Endodermal cell (in vitro differentiated cells): ENCODE results near the gene PRSS21. TPM values are rescaled to one million over a fixed set of nuclear protein-coding genes. Genes with fewer than 3 reads are reported as not detected.
A peak's percentile ranks its signal among the peaks of the same experiment; 100 is the strongest.

Source experiments
- DNase-seq: peaks from one replicate; pipeline ENCODE4 v3.0.0-alpha.2; 2017
- H3K27ac ChIP-seq: 2 replicates; pipeline ENCODE4 v1.5.1; 2013; ENCODE audit warnings: mild to moderate bottlenecking, low read depth, low read length, moderate library complexity
- H3K27me3 ChIP-seq: 2 replicates; pipeline ENCODE4 v1.6.1; 2013; ENCODE audit warnings: mild to moderate bottlenecking, low read length, moderate library complexity; ENCODE audit not compliant: insufficient read depth, control insufficient read depth, poor library complexity, severe bottlenecking
- H3K36me3 ChIP-seq: 2 replicates; pipeline ENCODE4 v1.7.0; 2013; ENCODE audit warnings: mild to moderate bottlenecking, low read length, moderate library complexity; ENCODE audit not compliant: control insufficient read depth, insufficient read depth
- H3K4me1 ChIP-seq: one replicate; pipeline ENCODE4 v1.7.0; 2013; ENCODE audit warnings: low read length; ENCODE audit not compliant: control insufficient read depth, insufficient read depth
- H3K4me3 ChIP-seq: 2 replicates; pipeline ENCODE4 v1.5.1; 2013; ENCODE audit warnings: mild to moderate bottlenecking, low read length, moderate library complexity
- H3K9ac ChIP-seq: 2 replicates; pipeline ENCODE4 v1.6.1; 2013; ENCODE audit warnings: mild to moderate bottlenecking, low read length, moderate library complexity; ENCODE audit not compliant: poor library complexity, severe bottlenecking; ENCODE audit errors: extremely low read depth
- H3K9me3 ChIP-seq: 2 replicates; pipeline ENCODE4 v1.6.1; 2013; ENCODE audit warnings: mild to moderate bottlenecking, low read length, moderate library complexity; ENCODE audit not compliant: control insufficient read depth
- H3K27ac Mint-ChIP-seq: 2 replicates; pipeline ENCODE4 v1.8.0; 2020; ENCODE audit warnings: mixed read lengths
- H3K27me3 Mint-ChIP-seq: 2 replicates; pipeline ENCODE4 v1.8.0; 2021; ENCODE audit warnings: mild to moderate bottlenecking, mixed read lengths; ENCODE audit not compliant: insufficient read depth
- H3K36me3 Mint-ChIP-seq: 2 replicates; pipeline ENCODE4 v1.8.0; 2020; ENCODE audit warnings: low read depth, mixed read lengths
- H3K4me1 Mint-ChIP-seq: 2 replicates; pipeline ENCODE4 v1.8.0; 2020; ENCODE audit warnings: mixed read lengths
- H3K4me3 Mint-ChIP-seq: 2 replicates; pipeline ENCODE4 v1.8.0; 2020; ENCODE audit warnings: mild to moderate bottlenecking, moderate library complexity, mixed read lengths
- H3K9me3 Mint-ChIP-seq: 2 replicates; pipeline ENCODE4 v1.8.0; 2020; ENCODE audit warnings: mild to moderate bottlenecking, mixed read lengths
- WGBS, 2 experiments: methylation state at CpG; one replicate each; pipeline versions ENCODE4 v1.1.5 to v1.1.7; 2013; ENCODE audit warnings: missing lambda C conversion rate in 2 of 2, mixed read lengths in 1 of 2; ENCODE audit not compliant: insufficient coverage in 1 of 2, insufficient read length in 1 of 2; 5-methylcytosine and 5-hydroxymethylcytosine counted together
- total RNA-seq, 2 donors: library from RNA; stranded (reverse); fragmentation: NEBNext Ultra II Directional in 1 of 2; extraction: Animal tissue kit (Norgen Biotek cat#: 25700) in 1 of 2; gene quantifications; 2 replicates in 1 of 2; 3 replicates in 1 of 2; pipeline ENCODE4 v1.2.1, GENCODE V29; 2021
- TF ChIP-seq, protein P1 (sequence below): fragments of 200-600 bp; sonication (generic); conservative IDR thresholded peaks from 2 replicates; pipeline ENCODE4 v1.5.0; 2021; ENCODE audit warnings: antibody characterized with exemption, mild to moderate bottlenecking

PRSS21 gene
- total RNA-seq, 2 donors from 2014 or later = not detected

DNA sequence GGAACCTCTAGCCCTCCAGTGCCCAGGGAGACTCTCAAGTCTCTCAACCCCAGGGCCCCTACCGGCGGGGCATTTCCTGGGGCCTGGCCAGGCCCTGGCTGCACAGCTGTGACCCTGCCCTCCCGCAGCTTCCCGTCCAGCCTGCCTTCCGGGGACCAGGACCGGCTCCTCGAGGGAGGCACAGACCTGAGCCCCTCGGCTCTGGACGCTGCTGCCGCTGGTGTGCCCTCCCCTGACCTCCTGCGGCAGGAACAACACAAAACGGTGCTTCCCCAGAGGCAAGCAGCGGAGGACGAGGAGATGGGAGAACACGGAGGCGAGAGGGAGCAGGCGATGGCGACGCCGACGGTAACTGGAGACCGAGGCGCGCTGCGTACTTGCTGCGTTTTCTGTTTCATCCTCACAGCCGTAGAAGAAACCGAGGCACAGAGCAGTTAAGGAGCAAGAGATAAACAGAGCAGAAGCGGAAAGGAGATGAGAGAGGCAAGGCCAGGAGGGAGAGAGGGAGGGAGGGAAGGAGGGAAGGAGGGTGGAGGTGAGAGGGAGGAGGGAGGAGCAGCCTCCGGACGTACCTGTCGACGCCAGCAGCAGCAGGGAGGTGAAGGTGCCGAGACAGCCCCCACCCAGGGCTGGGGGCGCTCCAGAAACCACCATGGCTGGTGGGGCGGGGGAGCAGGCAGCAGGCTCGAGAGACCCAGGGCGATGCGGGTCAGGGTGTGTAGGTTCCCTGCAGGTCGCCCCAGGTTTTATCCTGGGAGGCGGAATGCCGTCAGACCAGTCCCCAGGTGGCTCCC lies 40.6 kb downstream of the PRSS21 start, which contains the start of gene PRSS22:
PRSS22 (minus strand) TSS at position 720 of the 794 bp plus-strand sequence; CDS start at position 654, 66 bp downstream.
- WGBS, 2 experiments = 14 to 24% methylated on average over 25 to 42 of the region's 42 CpGs
- Mint-ChIP-seq H3K9me3 (peaks cover 20% of the 10 kb centered on the region), H3K27ac (no peak within 1 kb of the TSS), H3K4me3 (peak within 1 kb of the TSS; percentile 48), H3K36me3 (peaks cover 3% of the 10 kb centered on the region), H3K27me3 (peaks cover 33% of the 10 kb centered on the region), H3K4me1 (peaks cover 2% of the 10 kb centered on the region)
- TF ChIP-seq, protein P1, sequence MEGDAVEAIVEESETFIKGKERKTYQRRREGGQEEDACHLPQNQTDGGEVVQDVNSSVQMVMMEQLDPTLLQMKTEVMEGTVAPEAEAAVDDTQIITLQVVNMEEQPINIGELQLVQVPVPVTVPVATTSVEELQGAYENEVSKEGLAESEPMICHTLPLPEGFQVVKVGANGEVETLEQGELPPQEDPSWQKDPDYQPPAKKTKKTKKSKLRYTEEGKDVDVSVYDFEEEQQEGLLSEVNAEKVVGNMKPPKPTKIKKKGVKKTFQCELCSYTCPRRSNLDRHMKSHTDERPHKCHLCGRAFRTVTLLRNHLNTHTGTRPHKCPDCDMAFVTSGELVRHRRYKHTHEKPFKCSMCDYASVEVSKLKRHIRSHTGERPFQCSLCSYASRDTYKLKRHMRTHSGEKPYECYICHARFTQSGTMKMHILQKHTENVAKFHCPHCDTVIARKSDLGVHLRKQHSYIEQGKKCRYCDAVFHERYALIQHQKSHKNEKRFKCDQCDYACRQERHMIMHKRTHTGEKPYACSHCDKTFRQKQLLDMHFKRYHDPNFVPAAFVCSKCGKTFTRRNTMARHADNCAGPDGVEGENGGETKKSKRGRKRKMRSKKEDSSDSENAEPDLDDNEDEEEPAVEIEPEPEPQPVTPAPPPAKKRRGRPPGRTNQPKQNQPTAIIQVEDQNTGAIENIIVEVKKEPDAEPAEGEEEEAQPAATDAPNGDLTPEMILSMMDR = no peak
- Histone ChIP-seq H3K9me3 (peaks cover 18% of the 10 kb centered on the region), H3K27me3 (peaks cover 26% of the 10 kb centered on the region), H3K27ac (no peak within 1 kb of the TSS), H3K9ac (no peak within 1 kb of the TSS), H3K4me3 (no peak within 1 kb of the TSS), H3K4me1 (no peaks in the 10 kb centered on the region), H3K36me3 (no peaks in the 10 kb centered on the region)
- peak; percentile 85 for DNase-seq

DNA sequence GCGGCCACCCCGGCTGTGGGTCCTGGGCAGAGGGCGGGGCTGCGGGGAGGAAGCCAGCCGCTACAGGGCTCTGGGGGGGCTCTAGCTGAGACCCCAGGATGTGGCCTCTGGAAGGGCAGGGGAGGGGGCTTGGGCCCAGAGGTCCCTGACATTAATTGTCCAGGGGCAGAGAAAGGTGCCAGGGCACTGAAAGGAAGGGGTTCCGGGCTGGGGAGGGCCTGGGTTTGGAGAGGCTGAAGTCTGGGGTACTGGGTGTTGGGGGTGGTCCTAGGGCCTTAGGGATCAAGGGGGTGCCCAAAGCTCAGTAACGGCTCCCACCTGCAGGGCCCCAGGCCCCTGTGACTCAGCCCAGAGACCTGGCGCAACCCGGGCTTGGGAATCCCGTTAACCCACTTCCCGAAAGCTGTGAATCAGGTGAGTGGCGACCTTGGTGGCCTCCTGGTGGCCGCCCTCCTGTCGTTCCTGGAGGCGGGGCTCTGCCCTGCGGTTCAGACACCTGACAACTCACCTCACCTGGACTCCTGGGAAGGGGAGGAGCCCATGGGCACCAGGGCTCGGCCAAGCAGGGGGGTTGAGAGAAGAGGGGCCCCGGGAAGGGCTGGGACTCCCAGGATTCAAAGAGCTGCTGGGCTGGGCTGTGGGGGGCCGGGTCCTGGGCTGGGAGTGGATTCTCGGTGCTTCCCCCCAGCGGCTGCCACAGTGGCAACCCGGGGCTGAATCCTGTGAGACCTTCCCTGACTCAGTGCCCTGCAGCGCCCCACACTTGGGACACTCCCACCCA lies 41.4 kb downstream of the PRSS21 start:
- Mint-ChIP-seq H3K27me3 (peaks cover 33% of the 10 kb centered on the region), H3K9me3 (peaks cover 19% of the 10 kb centered on the region), H3K4me3 (peak overlapping the region; percentile 48), H3K27ac (no peak overlapping the region), H3K36me3 (peaks cover 3% of the 10 kb centered on the region), H3K4me1 (peaks cover 2% of the 10 kb centered on the region)
- Histone ChIP-seq H3K4me3 (no peak overlapping the region), H3K36me3 (no peaks in the 10 kb centered on the region), H3K4me1 (no peaks in the 10 kb centered on the region), H3K27ac (no peak overlapping the region), H3K9me3 (peaks cover 18% of the 10 kb centered on the region), H3K9ac (no peak overlapping the region), H3K27me3 (peaks cover 28% of the 10 kb centered on the region)
- DNase-seq = peak; percentile 90
- TF ChIP-seq, protein P1 = peak; percentile 52
- 31 to 42% methylated on average over 9 to 23 of the region's 23 CpGs for WGBS, 2 experiments

DNA sequence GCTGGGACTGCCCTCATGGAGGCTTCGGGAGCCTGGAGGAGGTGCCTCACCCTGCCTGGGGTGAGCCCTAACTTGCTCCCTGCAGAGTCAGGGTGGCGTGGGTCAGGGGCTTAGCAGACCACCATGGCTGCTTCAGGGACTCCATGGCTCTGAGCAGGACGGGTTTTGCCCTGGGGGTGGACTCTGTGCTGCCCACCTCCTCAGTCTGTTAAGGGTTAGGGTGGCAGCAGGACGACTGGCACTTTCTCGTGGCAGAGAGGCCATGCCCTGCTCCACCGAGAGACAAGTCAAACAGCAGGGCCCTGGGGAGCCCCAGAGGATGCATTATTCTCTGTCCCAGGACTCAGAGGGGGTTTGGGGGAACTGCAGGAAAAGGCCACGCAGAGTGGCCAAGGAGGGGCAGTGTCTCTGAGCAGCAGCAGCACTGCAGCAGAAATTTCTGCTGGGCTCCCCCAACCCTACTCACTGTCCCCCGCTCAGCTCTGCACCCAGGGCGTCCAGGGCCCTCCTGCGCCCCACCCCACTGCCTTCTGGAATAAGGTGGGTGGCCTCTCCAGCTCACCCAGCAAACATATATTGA lies 42.7 kb downstream of the PRSS21 start:
- H3K4me3 Mint-ChIP-seq = no peak overlapping the region
- peaks cover 43% of the 10 kb centered on the region for H3K27me3 Mint-ChIP-seq
- no peak overlapping the region for H3K27ac Mint-ChIP-seq
- peaks cover 2% of the 10 kb centered on the region for H3K4me1 Mint-ChIP-seq
- H3K9me3 Mint-ChIP-seq = peaks cover 12% of the 10 kb centered on the region
- H3K27me3 ChIP-seq = peaks cover 42% of the 10 kb centered on the region
- TF ChIP-seq, protein P1 = no peak
- H3K27ac ChIP-seq = no peak overlapping the region
- no peak for DNase-seq
- H3K4me1 ChIP-seq = no peaks in the 10 kb centered on the region
- H3K36me3 ChIP-seq = no peaks in the 10 kb centered on the region
- peaks cover 9% of the 10 kb centered on the region for H3K9me3 ChIP-seq
- no peak overlapping the region for H3K9ac ChIP-seq
- 74 to 90% methylated on average over 2 to 10 of the region's 10 CpGs for WGBS, 2 experiments
- H3K4me3 ChIP-seq = no peak overlapping the region
- no peaks in the 10 kb centered on the region for H3K36me3 Mint-ChIP-seq
